8988T (cell line): ENCODE results near the gene DNAJC21.
"Not testable (repeated sequence)": the region's sequence is repeated elsewhere in the genome, so short reads cannot be mapped to it uniquely, and the experiment has no call there.

Source experiments
- DNase-seq: peaks from one replicate; pipeline ENCODE4 v3.0.0; 2011

DNAJC21 gene

DNA sequence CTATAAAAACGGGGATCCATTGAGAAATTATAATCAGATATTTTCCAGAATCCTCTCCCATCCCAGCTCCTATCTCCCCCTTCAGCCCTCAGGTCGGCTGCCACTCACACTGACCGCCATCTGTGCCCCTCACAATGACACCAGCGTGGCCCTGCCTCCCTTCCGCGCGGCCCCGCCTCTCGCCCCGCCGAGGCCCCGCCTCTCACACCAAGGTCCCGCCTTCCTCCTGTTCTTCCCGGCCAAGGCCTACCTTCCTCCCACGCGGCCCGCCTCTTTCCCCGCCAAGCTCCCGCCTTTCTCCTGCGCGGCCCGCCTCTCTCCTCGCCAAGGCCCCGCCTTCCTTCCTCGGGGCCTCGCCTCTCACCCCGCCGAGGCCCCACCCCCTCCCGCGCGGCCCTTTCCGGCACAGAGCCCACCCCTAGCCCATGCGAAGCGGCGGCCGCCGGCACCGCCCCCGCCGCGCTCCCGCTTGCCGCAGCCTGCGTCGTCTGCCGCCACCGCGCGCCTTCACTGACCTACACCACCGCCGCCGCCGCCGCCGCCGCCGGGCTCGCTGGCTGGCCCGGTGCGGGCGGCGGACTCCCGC, at the start of gene DNAJC21:
TSS of gene DNAJC21 (plus strand) at position 426 of the 586 bp plus-strand sequence. CDS start 261 bp downstream, outside the sequence.
- DNase-seq, result peak; percentile 96

DNA sequence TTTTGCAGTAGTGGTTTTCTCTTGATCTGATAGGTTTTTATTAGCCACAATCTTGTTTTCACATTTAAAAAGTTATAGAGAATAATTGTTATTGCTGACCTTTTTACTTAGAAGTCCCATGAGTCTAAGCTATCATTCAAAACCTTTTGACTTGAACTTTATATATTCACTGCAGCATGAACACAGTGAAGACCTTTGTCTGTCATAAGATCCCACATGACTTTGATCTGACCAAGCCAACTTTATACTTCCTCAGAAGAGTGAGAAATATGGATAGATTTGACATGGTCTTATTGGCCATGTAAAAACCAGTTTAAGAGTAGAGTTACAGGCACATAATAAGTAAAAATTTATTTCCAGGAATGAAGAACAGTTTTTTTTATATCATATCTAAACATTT, 48.1 kb upstream of the DNAJC21 start:
- DNase-seq, result no peak

DNA sequence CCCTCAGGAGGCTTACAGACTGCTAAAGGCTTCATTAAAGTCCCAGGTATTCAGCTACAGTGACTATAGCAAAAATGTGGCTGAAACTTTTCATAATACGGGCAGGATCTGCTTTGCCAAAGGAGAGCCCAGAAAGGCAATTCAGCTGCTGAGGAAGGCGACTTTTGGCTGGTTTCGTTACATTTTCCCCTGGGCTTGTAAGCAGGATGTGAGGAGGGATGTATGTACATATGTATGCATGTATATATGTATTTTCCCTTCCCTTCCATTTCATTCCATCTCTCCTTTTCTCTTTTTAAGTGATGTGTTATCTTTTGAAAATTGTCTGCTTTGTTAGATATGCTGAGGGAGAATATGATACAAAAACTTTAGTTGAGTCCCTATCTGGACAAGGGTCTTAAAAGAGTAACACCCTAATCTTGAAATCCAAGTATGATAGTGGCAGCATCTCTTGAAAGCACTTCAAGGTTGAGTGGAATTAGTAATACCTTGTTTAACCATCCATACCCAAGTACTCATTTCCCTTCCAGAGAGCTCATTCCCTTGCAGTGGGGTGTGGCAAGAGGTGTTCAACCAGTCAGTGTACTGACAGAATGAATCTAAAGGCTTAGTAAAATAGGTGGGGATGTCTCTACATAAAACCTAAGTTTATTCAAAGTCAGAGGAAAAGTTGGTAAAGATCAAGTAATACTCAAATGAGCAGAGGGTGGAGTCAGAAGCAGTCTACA, 42.8 kb upstream of the DNAJC21 start:
- DNase-seq, result no peak

DNA sequence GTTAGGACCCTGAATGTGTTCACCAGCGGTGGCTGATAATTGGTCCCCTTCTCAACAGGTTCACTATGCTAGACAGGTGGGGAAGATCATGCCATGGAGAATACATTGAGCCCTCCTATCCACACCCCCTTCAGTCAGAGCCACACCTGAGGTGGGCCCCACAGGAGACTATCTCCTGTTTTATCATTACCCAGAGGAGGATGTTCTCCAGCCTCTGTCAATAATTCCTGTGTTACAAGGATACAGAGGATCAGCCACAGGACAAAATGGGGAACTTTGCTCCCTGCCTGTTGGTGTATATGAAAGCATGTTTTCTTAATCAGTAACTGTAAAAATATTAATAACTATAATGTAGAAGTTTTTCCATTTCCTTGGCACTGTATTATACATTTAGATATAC, 40.0 kb upstream of the DNAJC21 start:
- DNase-seq, result no peak

DNA sequence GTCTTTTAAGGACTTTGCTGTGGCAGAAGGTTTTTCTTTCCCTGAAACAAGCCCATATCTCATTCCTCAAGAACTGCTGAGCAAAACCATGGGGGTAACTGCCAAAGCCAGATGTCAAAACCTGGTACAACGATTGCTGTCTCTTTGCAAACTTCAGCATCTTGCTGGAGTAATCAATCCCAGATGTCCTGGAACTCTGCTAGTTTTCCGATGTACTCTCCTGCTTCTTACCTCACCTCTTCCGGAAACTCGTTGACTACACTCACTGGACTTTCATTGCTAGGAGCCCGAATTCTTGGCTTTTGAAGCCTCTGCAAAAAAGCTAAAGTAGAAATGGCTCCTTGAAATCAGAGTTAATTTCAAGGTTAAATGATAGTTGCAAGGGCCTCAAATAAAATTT, 37.4 kb upstream of the DNAJC21 start:
- no peak for DNase-seq

DNA sequence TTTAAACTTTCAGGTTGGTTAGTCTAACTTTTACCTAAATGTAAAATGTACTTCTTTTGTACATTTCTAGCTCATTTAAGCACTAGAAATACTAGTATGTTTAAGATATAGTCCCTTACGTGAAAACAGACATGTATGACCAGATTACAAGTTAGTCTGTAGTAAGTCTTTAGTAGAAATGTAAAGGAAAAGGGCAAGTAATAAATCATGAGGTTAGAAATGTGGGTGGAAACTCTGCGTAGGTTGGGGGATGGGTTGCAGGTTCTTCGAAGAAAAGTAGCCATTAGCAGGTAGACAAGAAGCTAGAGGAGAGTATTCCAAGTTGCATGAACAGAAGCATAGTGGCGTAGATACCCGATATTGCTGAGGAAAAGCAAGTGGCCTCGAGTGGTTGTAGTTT, 36.9 kb upstream of the DNAJC21 start:
- DNase-seq, result no peak

DNA sequence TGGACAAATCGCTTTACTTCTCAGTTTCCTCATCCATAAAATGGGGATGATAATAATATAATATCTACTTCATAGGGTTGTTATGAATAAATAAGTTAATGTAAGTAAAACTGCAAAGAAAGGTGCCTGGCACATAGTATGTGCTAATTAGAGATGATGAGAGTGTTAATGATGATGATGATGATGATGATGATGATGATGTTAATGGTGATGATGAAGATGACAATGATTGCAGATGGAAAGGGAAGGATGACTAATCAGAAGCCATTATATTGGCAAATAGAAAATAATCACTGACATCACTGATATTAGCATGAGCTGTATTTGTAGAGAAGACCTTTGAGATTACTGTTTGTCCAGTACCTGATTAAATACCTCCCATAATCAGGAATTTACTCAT, 34.6 kb upstream of the DNAJC21 start:
- DNase-seq, result no peak

DNA sequence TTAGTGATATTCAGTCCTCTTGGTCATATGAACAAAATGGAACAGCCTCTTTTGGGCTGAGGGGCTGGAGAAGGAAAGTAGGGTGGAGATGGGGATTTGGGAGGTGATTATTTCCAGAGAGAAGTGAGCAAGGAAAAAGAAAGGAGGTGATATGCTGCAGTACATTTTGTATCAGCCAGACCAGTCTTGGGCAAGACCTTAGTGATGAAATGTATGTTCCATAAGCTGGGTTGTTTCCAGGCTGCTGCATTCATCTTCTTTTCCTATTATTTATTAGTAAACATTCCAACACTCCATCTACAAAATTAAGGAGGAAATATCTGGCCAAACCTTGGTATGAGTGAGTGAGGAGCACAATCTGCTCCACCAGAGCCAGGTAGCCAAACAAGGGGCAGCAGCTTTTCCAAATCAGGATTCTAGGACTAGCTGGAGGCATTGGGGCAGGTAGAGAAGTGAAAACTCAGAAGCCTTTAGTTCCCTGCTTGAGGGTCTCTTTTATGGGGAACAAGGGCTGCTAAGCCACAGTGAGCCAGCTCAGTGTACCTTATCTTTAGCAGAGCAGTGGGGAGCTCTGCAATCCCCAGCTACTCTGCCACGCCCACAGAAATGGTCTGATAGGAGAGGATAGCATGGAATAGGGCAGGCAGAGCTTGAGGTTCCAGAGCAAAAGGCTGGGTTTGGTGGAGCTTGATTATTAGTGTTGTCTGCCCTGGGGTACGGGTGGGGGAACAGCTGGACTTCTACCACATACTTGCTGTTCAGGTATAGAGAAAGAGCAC, 33.5 kb upstream of the DNAJC21 start:
- DNase-seq, result no peak

DNA sequence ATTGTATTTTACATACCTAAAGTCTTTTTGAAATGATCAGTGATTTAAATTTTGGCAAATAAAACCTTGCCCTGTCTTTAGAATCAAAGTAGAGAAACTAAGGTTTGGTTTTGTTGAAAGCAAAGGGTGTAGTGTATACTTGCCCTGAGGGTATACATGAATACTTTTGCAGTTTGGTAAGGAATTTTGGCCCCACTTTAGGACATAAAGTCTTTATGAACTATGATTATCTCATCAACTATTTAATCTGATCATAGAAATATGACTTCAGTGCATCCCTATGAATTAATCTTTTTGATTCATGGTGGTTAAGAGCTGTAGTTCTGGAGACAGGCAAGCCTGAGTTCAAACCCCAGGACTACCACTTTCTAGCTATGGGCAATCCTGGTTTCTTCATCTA, 31.7 kb upstream of the DNAJC21 start:
- no peak for DNase-seq

DNA sequence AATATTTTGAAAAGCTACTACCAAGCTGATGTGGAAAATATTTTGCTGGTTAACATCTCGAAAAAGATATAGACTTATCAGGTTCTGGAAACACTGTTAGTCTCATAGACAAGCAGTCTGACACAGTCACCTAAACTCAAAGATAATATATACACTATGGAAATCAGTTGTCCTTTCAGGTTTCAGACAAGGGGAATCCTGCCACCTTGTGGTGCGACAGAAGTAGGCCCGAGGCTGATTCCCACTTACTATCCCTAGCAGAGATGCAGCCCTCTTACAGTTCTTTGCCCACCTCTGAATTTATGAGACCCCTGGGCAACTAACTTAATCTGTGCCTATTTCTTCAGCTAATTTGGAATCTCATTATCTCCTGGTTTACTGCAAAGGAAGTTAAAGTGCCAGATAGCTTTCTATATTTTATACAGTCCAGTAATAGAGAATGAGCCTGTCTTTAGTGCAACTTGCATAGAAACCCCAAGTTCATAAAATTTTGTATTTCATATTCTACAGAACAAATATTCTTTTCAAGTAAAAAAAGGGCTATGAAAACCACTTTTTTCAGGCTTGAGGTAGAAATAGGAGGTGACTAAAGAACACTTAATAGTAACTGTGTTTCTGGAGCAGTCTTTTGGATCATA, 31.0 kb upstream of the DNAJC21 start:
- peak; percentile 40 for DNase-seq

DNA sequence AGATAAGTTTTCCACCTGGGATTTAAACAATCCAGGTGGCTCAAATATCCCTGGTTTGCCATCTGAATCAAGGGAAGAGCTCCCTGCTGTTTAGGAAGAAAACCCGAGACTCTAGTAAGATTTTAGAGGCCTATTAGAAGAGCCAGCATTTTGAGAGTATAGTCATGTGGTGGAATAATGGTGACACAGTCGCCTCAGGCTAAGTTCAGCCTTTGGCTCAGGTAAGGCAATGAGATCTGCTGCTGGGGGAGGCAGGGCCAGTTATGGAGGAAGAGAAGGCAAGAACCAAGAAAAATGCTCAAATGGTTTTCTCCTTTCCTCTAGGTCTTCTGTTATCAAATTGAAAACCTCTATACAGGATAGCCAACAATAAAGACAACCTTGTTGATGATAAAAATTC, 30.3 kb upstream of the DNAJC21 start:
- DNase-seq, result no peak

DNA sequence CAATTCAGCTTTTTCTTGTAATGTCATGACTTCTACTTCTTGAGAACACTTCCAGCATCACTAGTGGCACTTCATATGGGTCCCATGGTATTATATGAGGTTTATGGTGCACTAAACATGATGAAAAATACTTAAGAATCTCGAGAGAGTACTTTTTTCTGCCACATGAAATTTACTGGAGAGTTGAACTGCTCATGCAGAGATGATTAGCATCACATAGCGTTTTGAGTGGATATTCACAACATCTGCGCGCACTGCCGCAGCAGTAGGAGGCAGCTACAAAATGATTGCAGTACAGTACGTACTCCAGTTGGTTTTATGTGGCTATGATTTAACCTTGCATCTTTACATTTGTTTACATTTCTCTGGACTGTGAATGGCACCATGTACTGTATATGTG, 28.7 kb upstream of the DNAJC21 start:
- no peak for DNase-seq

DNA sequence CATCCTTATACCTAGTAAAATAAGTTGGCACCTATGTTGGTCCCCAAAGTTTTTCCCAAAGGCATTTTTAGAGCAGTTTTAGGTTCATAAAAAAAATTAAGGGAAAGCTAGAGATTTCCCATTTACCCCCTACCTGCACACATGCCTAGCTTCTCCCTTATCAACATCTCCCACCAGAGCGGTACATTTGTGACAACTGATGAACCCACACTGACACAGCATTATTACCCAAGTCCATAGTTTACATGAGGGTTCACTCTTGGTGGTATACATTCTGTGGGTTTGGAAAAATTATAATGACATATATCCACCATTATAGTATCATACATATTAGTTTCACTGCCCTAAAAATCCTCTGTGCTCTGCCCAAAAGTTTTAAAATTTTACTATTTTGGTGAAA, 26.1 kb upstream of the DNAJC21 start:
- DNase-seq, result no peak

DNA sequence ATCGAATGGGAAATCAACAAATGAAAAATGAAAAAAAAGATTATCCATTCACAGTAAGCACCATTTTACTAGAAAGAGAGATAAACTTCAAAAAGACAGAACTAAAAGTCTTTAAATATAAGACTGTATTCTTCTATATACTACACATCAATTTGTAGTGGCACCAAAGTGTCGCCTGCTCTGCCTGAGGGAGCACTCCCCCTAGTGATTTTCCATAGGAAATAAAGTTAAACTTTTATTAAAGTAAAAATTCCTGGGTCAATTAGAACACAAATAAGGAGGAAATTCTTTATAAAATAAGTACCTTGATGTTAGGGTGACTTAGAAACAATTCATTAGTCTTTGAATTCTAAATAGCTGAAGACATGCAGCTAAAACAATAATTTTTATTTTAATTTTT, 23.8 kb upstream of the DNAJC21 start:
- no peak for DNase-seq

DNA sequence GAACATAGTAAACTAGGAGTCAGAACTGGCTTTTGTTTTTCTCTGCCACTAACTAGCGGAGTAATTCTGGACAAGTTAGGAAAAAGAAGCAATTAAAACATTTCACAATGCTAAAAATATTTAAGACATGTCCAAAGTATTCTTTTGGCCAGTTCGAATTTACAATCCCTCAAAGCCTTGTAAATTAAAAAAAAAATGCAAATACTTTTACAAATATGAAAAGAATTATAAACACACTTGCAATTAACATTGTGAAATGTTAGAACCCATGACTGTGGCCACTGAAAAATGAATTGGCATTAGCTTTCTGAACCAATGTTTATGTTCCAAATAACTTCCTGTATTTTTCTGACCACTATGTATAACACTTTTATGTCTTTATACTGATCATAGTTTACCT, 16.3 kb upstream of the DNAJC21 start:
- no peak for DNase-seq

DNA sequence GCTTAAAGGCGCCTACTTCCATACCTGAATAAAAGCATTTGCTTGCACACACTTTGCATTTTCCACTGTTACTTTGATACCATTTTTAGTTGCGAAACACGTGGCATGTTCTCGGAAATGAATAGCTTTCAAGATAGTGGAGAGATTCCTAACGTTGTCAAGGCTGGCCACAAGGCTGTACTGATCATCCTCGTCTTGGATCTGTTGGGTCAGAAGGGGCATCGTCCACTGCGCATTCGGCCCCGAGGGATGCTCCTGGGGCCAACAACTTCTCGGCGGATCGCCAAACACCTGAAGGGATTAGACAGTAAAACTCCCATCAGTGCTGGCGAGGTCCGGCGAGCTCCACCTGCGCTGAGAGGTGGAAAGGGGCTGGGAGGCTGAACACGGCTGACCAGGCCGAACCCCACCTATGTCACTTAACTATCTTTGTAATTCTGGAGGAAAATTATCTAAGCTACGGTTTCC, 14.7 kb upstream of the DNAJC21 start:
- DNase-seq, result no peak

DNA sequence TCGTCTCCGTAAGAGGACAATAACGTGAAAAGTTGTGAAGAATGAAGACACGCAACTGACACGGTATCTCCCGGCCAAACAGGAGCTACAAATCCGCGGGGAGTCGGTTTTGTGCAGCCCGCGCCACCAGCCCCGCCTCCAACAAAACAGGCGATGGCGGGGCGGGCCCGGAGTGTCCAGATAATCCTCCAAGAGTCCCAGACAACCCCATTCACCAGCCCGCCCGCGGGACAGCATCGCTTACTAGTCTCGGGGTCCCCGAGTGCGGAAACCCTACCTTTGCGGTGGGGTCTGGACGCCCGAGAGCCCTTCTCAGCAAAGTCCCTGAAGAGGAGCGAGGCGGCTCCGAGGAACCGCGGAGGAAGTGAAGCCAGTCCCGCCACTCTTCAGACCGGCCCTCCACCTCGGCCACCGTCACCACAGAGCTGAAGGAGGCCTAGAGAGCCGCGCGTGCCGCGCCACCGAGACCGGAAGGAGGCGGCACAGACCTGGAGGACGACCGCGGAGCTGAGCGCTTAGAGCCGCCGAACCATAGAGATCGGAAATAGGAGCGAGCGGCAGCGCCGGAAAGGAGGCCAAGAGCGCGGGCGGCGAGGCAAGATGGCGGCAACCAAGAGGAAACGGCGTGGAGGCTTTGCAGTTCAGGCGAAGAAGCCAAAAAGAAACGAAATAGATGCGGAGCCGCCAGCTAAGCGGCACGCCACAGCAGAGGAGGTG, 14.1 kb upstream of the DNAJC21 start, which contains the start of the genes BRIX1 and RAD1:
TSS of gene BRIX1 (plus strand) at position 573 of the 717 bp plus-strand sequence. CDS start at position 601, 28 bp downstream.
TSS of gene RAD1 (minus strand) at position 366 of the 717 bp plus-strand sequence. CDS start 612 bp downstream, outside the sequence.
- peak; percentile 84 for DNase-seq

DNA sequence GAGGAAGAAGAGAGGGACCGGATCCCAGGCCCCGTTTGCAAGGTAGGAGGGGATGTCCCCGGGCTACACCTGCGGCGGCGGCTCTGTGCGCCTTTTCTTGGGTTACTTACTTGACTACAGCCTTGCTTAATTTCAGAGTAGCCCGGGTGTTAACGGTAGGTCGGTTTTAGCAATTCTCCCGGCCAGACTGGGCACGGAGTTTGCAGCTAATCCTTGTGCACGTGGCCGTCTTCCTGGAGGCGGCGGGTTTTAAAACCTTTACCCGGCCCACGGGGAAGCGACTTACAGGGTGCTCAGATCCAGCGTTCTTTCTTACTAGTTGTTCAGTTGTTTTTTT, 13.5 kb upstream of the DNAJC21 start:
- DNase-seq, result no peak

DNA sequence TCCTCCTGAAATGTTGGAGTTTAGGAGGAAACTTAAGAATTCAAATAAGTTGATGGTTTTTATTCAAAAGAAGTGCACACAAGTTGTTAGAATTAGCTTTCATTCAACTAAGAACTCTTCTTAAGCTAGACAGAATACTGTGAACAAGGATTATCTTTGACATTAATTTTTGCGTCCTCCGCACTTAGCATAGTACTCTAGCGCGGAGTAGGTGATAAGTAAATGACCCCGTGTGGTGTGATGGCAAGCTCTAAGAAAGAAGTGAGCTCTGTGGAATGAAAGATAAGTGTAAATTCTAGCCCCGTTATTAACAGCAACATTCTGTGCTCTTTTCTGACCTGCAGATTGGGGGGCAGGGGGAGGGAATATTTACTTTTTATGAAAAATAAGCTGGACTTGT, 12.8 kb upstream of the DNAJC21 start:
- DNase-seq, result no peak

DNA sequence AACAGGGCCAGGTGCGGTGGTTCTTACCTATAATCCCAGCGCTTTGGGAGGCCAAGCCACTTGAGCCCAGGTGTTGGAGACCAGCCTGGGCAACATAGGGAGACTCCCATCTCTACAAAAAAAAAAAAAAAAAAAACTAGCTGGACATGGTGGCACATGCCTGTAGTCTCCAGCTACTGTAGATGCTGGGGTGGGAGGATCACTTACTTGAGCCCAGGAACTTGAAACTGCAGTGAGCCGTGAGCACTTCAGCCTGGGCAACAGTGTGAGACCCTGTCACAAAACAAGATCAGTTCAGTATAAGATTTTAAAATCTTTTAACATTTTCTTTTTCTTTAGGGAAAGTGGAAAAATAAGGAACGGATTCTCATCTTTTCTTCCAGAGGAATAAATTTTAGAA, 11.3 kb upstream of the DNAJC21 start:
- no peak for DNase-seq

DNA sequence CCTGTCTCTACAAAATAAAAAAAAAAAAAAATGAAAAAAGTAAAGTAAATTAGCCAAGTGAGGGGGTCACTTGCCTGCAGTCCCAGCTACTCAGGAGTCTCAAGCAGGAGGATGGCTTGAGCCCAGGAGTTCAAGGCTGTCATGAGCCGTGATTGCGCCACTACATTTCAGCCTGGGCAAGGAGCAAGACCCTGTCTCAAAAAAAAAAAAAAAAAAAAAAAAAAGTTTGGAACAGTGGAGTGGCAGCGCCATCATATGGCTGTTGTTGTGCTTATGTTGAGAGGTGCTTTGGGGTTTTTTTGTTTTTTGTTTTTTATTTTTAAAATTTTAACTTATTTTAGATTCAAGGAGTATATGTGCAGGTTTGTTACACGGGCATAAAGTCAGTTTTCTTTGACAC, 10.3 kb upstream of the DNAJC21 start:
- no peak for DNase-seq

DNA sequence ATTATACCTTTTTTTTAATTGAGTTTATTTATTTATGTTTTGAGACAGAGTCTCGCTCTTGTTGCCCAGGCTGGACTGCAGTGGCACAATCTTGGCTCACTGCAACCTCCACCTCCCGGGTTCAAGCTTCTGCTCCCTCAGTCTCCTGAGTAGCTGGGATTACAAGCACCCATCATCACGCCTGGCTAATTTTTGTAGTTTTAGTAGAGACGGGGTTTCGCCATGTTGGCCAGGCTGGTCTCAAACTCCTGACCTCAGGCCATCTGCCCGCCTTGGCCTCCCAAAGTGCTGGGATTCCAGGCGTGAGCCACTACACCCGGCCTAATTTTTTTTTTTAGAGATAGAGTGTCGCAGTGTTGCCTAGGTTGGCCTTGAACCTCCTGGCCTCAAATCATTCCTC, 6.1 kb upstream of the DNAJC21 start:
- DNase-seq, result not testable (repeated sequence)
